GM06990 (cell line): ENCODE measurements around the gene HS1BP3.

Source experiments
- DNase-seq: peaks from one replicate; pipeline ENCODE4 v3.0.0-alpha.2; 2011; ENCODE audit not compliant: insufficient read length; ENCODE audit errors: extremely low read depth
- H3K27me3 ChIP-seq: replicated peaks from 2 replicates; pipeline ENCODE4 v1.6.0; 2011; ENCODE audit warnings: low read length; ENCODE audit not compliant: control insufficient read depth, insufficient read depth
- H3K36me3 ChIP-seq: 2 replicates; pipeline ENCODE4 v1.5.1; 2011; ENCODE audit warnings: low read length; ENCODE audit not compliant: control insufficient read depth, insufficient read depth
- H3K4me3 ChIP-seq: replicated peaks from 2 replicates; pipeline ENCODE4 v1.5.1; 2011; ENCODE audit warnings: low read depth, mild to moderate bottlenecking, control low read depth, low read length
- CTCF ChIP-seq: IDR thresholded peaks from 2 replicates; pipeline ENCODE4 v1.5.1; 2011; ENCODE audit warnings: low read length, control low read depth, mild to moderate bottlenecking, inconsistent platforms; ENCODE audit not compliant: insufficient read depth, poor library complexity, severe bottlenecking

The HS1BP3 gene

GRCh38 chr2:20618468-20618885 is 32.4 kb downstream of the HS1BP3 start:
- H3K4me3 ChIP-seq, result no peak overlapping the region
- H3K36me3 ChIP-seq, result peaks cover 3% of the 10 kb centered on the region
- no peak for DNase-seq
- H3K27me3 ChIP-seq, result no peaks in the 10 kb centered on the region
- TF ChIP-seq CTCF, result no peak

GRCh38 chr2:20617892-20618467 is 32.9 kb downstream of the HS1BP3 start:
- Histone ChIP-seq H3K36me3 (peaks cover 1% of the 10 kb centered on the region), H3K4me3 (no peak overlapping the region), H3K27me3 (no peaks in the 10 kb centered on the region)
- no peak for DNase-seq
- no peak for TF ChIP-seq CTCF

DNA sequence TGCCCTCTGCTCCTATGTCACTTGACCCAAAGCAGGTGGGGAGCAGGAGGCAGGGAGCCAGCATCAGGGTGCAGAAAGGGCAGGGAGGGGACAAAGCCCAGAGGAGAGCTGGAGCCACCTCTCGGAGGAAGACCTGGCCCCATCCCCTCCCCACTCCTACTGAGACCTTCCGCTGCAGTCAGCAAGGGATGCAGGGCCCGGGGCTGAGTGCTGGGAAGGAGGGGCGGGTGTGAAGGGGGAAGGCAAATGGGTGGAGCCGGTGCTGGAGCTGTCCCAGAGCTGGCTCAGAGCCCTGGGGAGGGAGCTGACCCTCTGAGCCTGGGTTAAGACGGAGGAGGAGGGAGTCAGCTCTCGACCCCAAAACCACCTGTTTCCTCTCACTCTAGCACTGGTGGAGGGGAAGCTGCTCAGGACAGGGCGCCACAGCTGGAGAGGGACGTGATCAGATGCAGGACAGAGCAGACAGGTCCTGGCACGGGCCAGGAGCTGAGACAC is 33.8 kb downstream of the HS1BP3 start:
- Histone ChIP-seq H3K4me3 (no peak overlapping the region), H3K27me3 (no peaks in the 10 kb centered on the region), H3K36me3 (no peaks in the 10 kb centered on the region; the same call in none of the 2 replicates)
- no peak for DNase-seq
- TF ChIP-seq CTCF, result no peak

GRCh38 chr2:20616341-20616871 is 34.5 kb downstream of the HS1BP3 start:
- Histone ChIP-seq H3K27me3 (no peaks in the 10 kb centered on the region), H3K36me3 (no peaks in the 10 kb centered on the region; the same call in 1 of the 2 replicates), H3K4me3 (no peak overlapping the region)
- no peak for DNase-seq
- no peak for TF ChIP-seq CTCF

GRCh38 chr2:20615466-20616241 is 35.2 kb downstream of the HS1BP3 start:
- Histone ChIP-seq H3K4me3 (no peak overlapping the region), H3K27me3 (no peaks in the 10 kb centered on the region), H3K36me3 (no peaks in the 10 kb centered on the region; the same call in 1 of the 2 replicates)
- TF ChIP-seq CTCF, result no peak
- DNase-seq, result no peak
